NOMO-1 treated with dmso at 0.1 percent for 144 hours (cell line): ENCODE data around the gene TINAGL1.

Experiments
- DNase-seq: peaks from one replicate; lab custom pipeline; 2025; ENCODE audit not compliant: unreplicated experiment; lab: John Stamatoyannopoulos, UW

Gene TINAGL1

GRCh38 chr1:31602081-31602480, 25.8 kb downstream of the TINAGL1 start:
- DNase-seq: no peak

DNA sequence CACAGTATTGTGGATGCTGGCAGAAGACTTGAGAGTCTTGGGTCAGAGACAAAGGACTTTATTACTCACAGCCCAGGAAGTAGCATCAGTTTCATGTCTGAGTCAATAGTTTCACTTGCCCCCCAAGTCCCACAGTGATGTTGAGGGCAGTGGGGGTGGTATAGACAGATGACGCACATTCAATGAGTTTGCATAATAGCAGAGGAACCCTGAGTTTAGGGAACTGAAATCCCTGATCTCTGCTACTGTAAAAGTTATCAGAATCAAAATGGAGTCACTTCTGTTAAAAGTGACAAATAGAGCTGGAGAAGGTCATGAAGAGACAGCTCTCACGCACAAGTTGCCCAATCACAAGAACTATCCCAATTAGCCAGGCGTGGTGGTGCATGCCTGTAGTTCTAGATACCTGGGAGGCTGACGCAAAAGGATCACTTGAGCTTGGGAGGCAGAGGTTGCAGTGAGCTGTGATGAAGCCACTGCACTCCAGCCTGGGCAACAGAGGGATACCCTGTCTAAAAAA, 29.7 kb downstream of the TINAGL1 start:
- DNase-seq: peak; percentile 82

DNA sequence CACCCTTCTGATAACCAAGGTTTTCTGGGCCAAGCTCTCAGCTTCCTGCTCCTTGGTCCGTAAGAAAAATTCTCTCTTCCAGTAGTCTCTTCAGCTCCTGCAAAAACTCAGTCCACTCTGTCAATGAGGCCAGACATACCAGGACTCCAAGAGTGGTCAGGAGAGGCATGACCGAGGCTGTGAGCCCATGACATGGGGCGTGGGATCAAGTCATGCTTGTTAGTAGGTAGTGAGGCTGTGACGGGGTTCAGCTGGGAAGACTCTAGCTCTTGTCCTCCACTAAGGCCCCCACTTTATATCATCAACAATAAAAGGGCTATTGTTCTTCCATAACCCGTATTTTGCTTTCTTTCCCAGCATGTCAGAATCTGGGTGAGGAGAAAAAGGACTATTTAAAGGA, 31.0 kb downstream of the TINAGL1 start:
- DNase-seq: no peak

- DNase-seq: no peak
Observed at GRCh38 chr1:31609514-31610118, 33.3 kb downstream of the TINAGL1 start.

GRCh38 chr1:31614414-31615005, 38.2 kb downstream of the TINAGL1 start:
- DNase-seq: no peak

DNA sequence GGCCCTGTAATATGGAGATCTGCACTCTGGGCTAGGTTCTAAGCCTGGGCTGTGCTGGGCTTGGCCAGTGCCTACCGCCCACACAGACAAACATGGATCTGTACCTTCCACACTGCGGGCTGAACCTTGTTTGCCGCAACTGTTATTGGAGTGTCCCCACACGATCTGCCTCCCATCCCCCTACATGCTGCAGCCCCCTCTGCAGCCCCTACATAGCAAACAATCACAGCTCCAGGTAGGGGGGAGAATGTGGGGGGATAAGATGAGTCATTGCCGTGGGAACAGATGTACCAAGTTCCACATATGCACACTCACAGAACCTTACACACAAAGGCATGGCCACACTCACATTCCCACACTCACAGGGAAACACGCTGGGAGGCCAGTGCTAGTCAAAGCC, 39.1 kb downstream of the TINAGL1 start:
- DNase-seq: no peak

DNA sequence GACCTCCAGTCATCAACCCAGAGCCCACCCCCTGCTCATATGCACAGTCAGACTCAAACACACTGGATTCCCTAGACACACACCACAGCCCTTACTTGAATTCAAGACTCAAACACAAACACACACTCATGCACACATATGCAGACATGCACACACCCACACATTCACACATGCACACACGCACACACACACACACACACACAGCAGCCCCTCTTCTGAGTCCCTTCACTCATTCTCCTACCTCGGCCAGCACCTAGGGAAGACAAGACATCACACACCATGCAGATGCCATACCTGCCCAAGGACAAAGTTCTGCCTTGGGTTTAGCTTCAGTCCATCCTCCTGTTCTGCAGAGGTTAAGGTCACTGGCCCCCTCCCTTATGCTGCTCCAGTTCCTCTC, 39.6 kb downstream of the TINAGL1 start:
- DNase-seq: no peak

DNA sequence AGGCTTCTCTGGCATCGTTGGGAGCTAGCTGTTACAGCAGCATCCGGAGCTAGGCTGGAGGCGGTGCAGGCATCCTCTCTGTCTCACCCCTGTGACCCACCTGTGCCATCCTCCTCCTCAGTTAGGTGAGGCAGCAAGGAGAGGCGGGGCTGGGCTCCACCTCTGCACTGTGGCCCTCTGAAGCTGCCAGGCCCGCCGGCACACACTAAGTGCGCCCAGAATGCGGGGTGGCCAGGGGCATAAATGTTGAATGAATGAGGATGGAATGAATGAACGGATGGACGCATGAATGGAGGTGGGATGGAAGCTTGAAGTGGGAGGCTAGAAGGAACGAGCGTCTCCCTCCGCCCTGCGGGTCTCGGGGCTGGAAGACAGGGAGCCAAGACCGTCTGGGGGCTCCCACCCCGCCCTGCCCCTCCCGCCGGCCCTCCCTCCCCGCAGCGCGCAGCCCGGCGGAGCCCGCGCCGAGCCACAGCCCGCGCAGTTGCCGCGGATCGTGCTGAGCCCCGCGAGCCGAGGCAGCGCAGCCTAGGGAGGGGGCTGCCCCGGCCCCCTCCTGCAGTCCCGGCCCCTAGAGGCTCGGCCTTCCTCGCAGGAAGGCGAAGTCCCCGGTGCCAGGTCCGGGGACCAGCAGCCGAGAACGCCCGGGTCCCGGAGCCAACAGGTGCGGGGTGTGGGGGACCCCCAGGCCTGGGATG, 41.1 kb downstream of the TINAGL1 start, which contains the start of gene HCRTR1:
Gene HCRTR1 (plus strand): TSS at position 472 of the 698 bp plus-strand sequence. CDS start 1,504 bp downstream, outside the sequence.
- no peak for DNase-seq

DNA sequence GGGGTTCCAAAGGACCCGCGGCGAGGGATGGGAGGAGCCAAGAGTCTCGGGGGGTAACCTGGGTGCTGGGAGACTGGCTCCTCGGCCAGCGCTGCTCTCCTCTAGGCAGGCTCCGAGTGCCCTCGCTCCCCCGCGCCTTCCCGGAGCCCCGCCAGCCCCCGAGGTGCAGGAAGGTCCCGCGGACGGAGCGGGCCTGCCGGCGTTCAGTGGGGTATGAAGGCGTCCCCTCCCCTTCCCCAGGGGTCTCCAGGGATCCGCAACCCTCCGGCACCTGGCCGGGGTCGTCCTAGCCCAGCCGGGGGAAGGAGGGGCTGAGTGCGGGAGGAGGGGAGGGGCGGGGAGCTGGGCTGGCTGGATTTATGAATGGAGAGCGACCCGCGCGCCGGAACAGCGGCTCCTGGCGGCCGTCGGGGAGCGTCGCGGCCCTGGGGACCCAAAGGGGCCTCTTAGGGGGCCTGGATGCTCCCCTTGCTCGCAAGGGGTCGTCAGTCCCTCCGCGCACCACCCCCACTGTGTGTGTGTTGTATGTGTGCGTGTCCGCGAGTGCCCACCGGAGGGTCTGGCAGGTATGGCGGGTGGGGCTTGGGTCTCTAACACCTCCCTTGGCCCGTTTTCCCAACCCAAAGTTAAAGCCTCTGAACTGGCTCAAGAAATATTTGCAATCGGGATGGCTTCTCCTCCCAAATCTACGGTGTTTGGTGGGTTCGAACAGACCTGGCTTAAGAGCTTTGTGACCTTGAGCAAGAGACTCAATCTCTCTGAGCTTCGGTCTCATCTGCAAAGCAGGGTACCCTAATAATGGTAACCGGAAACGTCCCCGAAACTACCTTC, 41.8 kb downstream of the TINAGL1 start:
- peak; percentile 24 for DNase-seq

- DNase-seq: no peak
Observed at GRCh38 chr1:31618916-31619846, 42.9 kb downstream of the TINAGL1 start.

GRCh38 chr1:31620631-31621497, 44.5 kb downstream of the TINAGL1 start:
- no peak for DNase-seq

DNA sequence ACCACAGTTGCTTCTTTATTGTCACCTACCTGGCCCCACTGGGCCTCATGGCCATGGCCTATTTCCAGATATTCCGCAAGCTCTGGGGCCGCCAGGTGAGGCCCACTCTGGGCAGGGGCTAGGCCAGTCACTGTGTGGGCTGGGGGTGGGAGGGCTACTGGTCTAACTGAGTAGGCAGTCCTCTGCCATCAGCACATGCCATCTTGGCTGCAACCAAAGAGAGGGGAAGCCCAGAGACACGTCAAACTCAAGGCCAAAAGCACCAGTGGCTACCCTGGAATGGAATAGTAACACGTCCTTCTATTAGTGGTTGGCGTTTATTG, 45.1 kb downstream of the TINAGL1 start:
- DNase-seq: no peak

GRCh38 chr1:31621847-31622730, 45.8 kb downstream of the TINAGL1 start:
- no peak for DNase-seq

DNA sequence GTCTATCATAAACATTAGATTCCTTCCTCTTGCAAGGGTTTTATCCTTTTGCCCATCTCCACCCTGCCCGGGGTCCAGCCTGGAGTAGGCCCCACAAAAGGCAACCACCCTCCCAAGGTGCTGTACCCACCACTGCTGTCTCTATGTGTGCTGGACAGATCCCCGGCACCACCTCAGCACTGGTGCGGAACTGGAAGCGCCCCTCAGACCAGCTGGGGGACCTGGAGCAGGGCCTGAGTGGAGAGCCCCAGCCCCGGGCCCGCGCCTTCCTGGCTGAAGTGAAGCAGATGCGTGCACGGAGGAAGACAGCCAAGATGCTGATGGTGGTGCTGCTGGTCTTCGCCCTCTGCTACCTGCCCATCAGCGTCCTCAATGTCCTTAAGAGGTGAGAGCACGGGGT, 47.0 kb downstream of the TINAGL1 start:
- no peak for DNase-seq

- no peak for DNase-seq
Observed at GRCh38 chr1:31624309-31624708, 48.0 kb downstream of the TINAGL1 start.

DNA sequence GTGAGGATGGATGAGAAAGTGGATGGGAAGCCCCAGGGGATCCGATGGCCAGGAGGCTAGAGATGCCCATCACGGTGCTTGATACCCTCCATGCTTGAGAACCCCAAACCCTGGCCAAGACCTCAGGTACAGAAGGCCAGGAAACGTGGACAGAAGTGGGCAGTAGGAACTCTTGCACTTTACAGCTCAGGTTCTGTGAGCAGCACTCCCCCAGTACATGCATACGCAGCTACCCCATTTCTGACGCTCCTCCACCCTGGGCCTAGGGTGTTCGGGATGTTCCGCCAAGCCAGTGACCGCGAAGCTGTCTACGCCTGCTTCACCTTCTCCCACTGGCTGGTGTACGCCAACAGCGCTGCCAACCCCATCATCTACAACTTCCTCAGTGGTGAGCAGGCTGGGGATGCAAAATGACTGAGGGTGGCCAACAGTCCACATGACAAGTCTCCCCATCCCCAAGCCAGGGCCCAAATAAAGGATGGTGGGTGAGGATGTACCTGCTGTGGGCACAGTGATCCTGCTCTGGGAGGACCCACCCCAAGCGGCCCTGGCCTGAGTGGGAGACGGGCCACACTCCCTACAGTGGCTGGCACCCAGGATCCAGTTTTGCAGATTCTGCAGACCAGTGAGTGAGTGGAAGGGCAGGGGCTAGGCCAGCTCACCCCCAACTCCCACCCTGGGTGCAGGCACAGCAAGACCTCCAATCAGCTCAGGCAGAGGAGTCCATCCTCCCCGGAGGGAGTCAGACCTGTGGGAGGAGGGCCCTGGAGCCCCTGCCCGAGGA, 48.6 kb downstream of the TINAGL1 start:
- no peak for DNase-seq

- no peak for DNase-seq
Observed at GRCh38 chr1:31625561-31626222, 49.4 kb downstream of the TINAGL1 start.
